Measurements from ENCODE around the gene NATD1.
"Not testable (repeated sequence)": the region's sequence is repeated elsewhere in the genome, so short reads cannot be mapped to it uniquely, and the experiment has no call there.

Gene NATD1

GRCh38 chr17:21232033-21232749 is 21.0 kb downstream of the NATD1 start:
- Histone ChIP-seq H3K36me3 (ENCODE audit: control insufficient read depth in 1 of 2, insufficient read depth in 2 of 2, low read length in 2 of 2) (no peaks in the 10 kb centered on the region), H3K4me1 (ENCODE audit: control insufficient read depth in 1 of 2, insufficient read depth in 2 of 2, low read length in 2 of 2) (no peaks in the 10 kb centered on the region), H3K27ac (ENCODE audit: low read depth, low read length) (no peak overlapping the region), H3K27me3 (ENCODE audit: control insufficient read depth in 1 of 2, insufficient read depth in 2 of 2, low read length in 2 of 2) (no peaks in the 10 kb centered on the region), H3K9me3 (ENCODE audit: control insufficient read depth in 1 of 2, low read length in 2 of 2) (peaks cover 3 to 5% of the 10 kb centered on the region in 2 donors), H3K9ac (ENCODE audit: low read depth in 1 of 2, low read length in 2 of 2) (no peak overlapping the region), H3K4me3 (ENCODE audit: low read depth in 1 of 2, low read length in 2 of 2) (no peak overlapping the region)

GRCh38 chr17:21231533-21231932 is 21.7 kb downstream of the NATD1 start:
- peaks cover 3 to 5% of the 10 kb centered on the region in 2 donors for H3K9me3 ChIP-seq (ENCODE audit: control insufficient read depth in 1 of 2, low read length in 2 of 2)
- no peaks in the 10 kb centered on the region for H3K4me1 ChIP-seq (ENCODE audit: control insufficient read depth in 1 of 2, insufficient read depth in 2 of 2, low read length in 2 of 2)
- no peaks in the 10 kb centered on the region for H3K27me3 ChIP-seq (ENCODE audit: control insufficient read depth in 1 of 2, insufficient read depth in 2 of 2, low read length in 2 of 2)
- H3K36me3 ChIP-seq (ENCODE audit: control insufficient read depth in 1 of 2, insufficient read depth in 2 of 2, low read length in 2 of 2) = no peaks in the 10 kb centered on the region
- H3K4me3 ChIP-seq (ENCODE audit: low read depth in 1 of 2, low read length in 2 of 2) = no peak overlapping the region
- no peak overlapping the region for H3K27ac ChIP-seq (ENCODE audit: low read depth, low read length)
- no peak overlapping the region for H3K9ac ChIP-seq (ENCODE audit: low read depth in 1 of 2, low read length in 2 of 2)

- H3K27ac ChIP-seq (ENCODE audit: low read depth, low read length) = no peak overlapping the region
- H3K36me3 ChIP-seq (ENCODE audit: control insufficient read depth in 1 of 2, insufficient read depth in 2 of 2, low read length in 2 of 2) = no peaks in the 10 kb centered on the region
- H3K4me1 ChIP-seq (ENCODE audit: control insufficient read depth in 1 of 2, insufficient read depth in 2 of 2, low read length in 2 of 2) = no peaks in the 10 kb centered on the region
- peaks cover 3 to 5% of the 10 kb centered on the region in 2 donors for H3K9me3 ChIP-seq (ENCODE audit: control insufficient read depth in 1 of 2, low read length in 2 of 2)
- no peaks in the 10 kb centered on the region for H3K27me3 ChIP-seq (ENCODE audit: control insufficient read depth in 1 of 2, insufficient read depth in 2 of 2, low read length in 2 of 2)
- H3K9ac ChIP-seq (ENCODE audit: low read depth in 1 of 2, low read length in 2 of 2) = no peak overlapping the region
- H3K4me3 ChIP-seq (ENCODE audit: low read depth in 1 of 2, low read length in 2 of 2) = no peak overlapping the region
Measured at GRCh38 chr17:21228845-21229244, 24.4 kb downstream of the NATD1 start.

GRCh38 chr17:21228111-21228510 is 25.1 kb downstream of the NATD1 start:
- peaks cover 3 to 5% of the 10 kb centered on the region in 2 donors for H3K9me3 ChIP-seq (ENCODE audit: control insufficient read depth in 1 of 2, low read length in 2 of 2)
- H3K9ac ChIP-seq (ENCODE audit: low read depth in 1 of 2, low read length in 2 of 2) = no peak overlapping the region
- H3K4me1 ChIP-seq (ENCODE audit: control insufficient read depth in 1 of 2, insufficient read depth in 2 of 2, low read length in 2 of 2) = no peaks in the 10 kb centered on the region
- H3K36me3 ChIP-seq (ENCODE audit: control insufficient read depth in 1 of 2, insufficient read depth in 2 of 2, low read length in 2 of 2) = no peaks in the 10 kb centered on the region
- H3K27me3 ChIP-seq (ENCODE audit: control insufficient read depth in 1 of 2, insufficient read depth in 2 of 2, low read length in 2 of 2) = no peaks in the 10 kb centered on the region
- no peak overlapping the region for H3K27ac ChIP-seq (ENCODE audit: low read depth, low read length)
- H3K4me3 ChIP-seq (ENCODE audit: low read depth in 1 of 2, low read length in 2 of 2) = no peak overlapping the region

- H3K27me3 ChIP-seq (ENCODE audit: control insufficient read depth in 1 of 2, insufficient read depth in 2 of 2, low read length in 2 of 2); H3K4me3 ChIP-seq (ENCODE audit: low read depth in 1 of 2, low read length in 2 of 2); H3K9me3 ChIP-seq (ENCODE audit: control insufficient read depth in 1 of 2, low read length in 2 of 2); H3K36me3 ChIP-seq (ENCODE audit: control insufficient read depth in 1 of 2, insufficient read depth in 2 of 2, low read length in 2 of 2); H3K9ac ChIP-seq (ENCODE audit: low read depth in 1 of 2, low read length in 2 of 2); H3K27ac ChIP-seq (ENCODE audit: low read depth, low read length); H3K4me1 ChIP-seq (ENCODE audit: control insufficient read depth in 1 of 2, insufficient read depth in 2 of 2, low read length in 2 of 2): not testable (repeated sequence)
Measured at GRCh38 chr17:21227277-21227676, 25.9 kb downstream of the NATD1 start.

GRCh38 chr17:21223086-21223485 is 30.1 kb downstream of the NATD1 start:
- Histone ChIP-seq H3K9ac (ENCODE audit: low read depth in 1 of 2, low read length in 2 of 2) (no peak overlapping the region), H3K4me1 (ENCODE audit: control insufficient read depth in 1 of 2, insufficient read depth in 2 of 2, low read length in 2 of 2) (no peaks in the 10 kb centered on the region), H3K27ac (ENCODE audit: low read depth, low read length) (no peak overlapping the region), H3K4me3 (ENCODE audit: low read depth in 1 of 2, low read length in 2 of 2) (no peak overlapping the region), H3K27me3 (ENCODE audit: control insufficient read depth in 1 of 2, insufficient read depth in 2 of 2, low read length in 2 of 2) (no peaks in the 10 kb centered on the region), H3K36me3 (ENCODE audit: control insufficient read depth in 1 of 2, insufficient read depth in 2 of 2, low read length in 2 of 2) (peaks cover 0 to 12% of the 10 kb centered on the region in 2 donors), H3K9me3 (ENCODE audit: control insufficient read depth in 1 of 2, low read length in 2 of 2) (no peaks in the 10 kb centered on the region)

- Histone ChIP-seq H3K27ac (ENCODE audit: low read depth, low read length) (no peak overlapping the region), H3K4me3 (ENCODE audit: low read depth in 1 of 2, low read length in 2 of 2) (no peak overlapping the region), H3K27me3 (ENCODE audit: control insufficient read depth in 1 of 2, insufficient read depth in 2 of 2, low read length in 2 of 2) (no peaks in the 10 kb centered on the region), H3K9ac (ENCODE audit: low read depth in 1 of 2, low read length in 2 of 2) (no peak overlapping the region), H3K9me3 (ENCODE audit: control insufficient read depth in 1 of 2, low read length in 2 of 2) (no peaks in the 10 kb centered on the region), H3K4me1 (ENCODE audit: control insufficient read depth in 1 of 2, insufficient read depth in 2 of 2, low read length in 2 of 2) (peaks cover 6 to 8% of the 10 kb centered on the region in 2 donors), H3K36me3 (ENCODE audit: control insufficient read depth in 1 of 2, insufficient read depth in 2 of 2, low read length in 2 of 2) (peaks cover 0 to 12% of the 10 kb centered on the region in 2 donors)
Measured at GRCh38 chr17:21218831-21219380, 34.3 kb downstream of the NATD1 start.

- peaks cover 9 to 11% of the 10 kb centered on the region in 2 donors for H3K4me1 ChIP-seq (ENCODE audit: control insufficient read depth in 1 of 2, insufficient read depth in 2 of 2, low read length in 2 of 2)
- H3K9ac ChIP-seq (ENCODE audit: low read depth in 1 of 2, low read length in 2 of 2) = no peak overlapping the region
- H3K27me3 ChIP-seq (ENCODE audit: control insufficient read depth in 1 of 2, insufficient read depth in 2 of 2, low read length in 2 of 2) = no peaks in the 10 kb centered on the region
- H3K9me3 ChIP-seq (ENCODE audit: control insufficient read depth in 1 of 2, low read length in 2 of 2) = no peaks in the 10 kb centered on the region
- H3K4me3 ChIP-seq (ENCODE audit: low read depth in 1 of 2, low read length in 2 of 2) = no peak overlapping the region
- peaks cover 0 to 12% of the 10 kb centered on the region in 2 donors for H3K36me3 ChIP-seq (ENCODE audit: control insufficient read depth in 1 of 2, insufficient read depth in 2 of 2, low read length in 2 of 2)
- no peak overlapping the region for H3K27ac ChIP-seq (ENCODE audit: low read depth, low read length)
Measured at GRCh38 chr17:21218101-21218500, 35.1 kb downstream of the NATD1 start.

- H3K9me3 ChIP-seq (ENCODE audit: control insufficient read depth in 1 of 2, low read length in 2 of 2) = no peaks in the 10 kb centered on the region
- no peak overlapping the region for H3K4me3 ChIP-seq (ENCODE audit: low read depth in 1 of 2, low read length in 2 of 2)
- H3K27me3 ChIP-seq (ENCODE audit: control insufficient read depth in 1 of 2, insufficient read depth in 2 of 2, low read length in 2 of 2) = no peaks in the 10 kb centered on the region
- H3K4me1 ChIP-seq (ENCODE audit: control insufficient read depth in 1 of 2, insufficient read depth in 2 of 2, low read length in 2 of 2) = peaks cover 17 to 19% of the 10 kb centered on the region in 2 donors
- H3K36me3 ChIP-seq (ENCODE audit: control insufficient read depth in 1 of 2, insufficient read depth in 2 of 2, low read length in 2 of 2) = peaks cover 0 to 6% of the 10 kb centered on the region in 2 donors
- no peak overlapping the region for H3K27ac ChIP-seq (ENCODE audit: low read depth, low read length)
- H3K9ac ChIP-seq (ENCODE audit: low read depth in 1 of 2, low read length in 2 of 2) = no peak overlapping the region
Measured at GRCh38 chr17:21217346-21217745, 35.9 kb downstream of the NATD1 start.

- H3K9me3 ChIP-seq (ENCODE audit: control insufficient read depth in 1 of 2, low read length in 2 of 2) = no peaks in the 10 kb centered on the region
- peaks cover 31 to 33% of the 10 kb centered on the region in 2 donors for H3K4me1 ChIP-seq (ENCODE audit: control insufficient read depth in 1 of 2, insufficient read depth in 2 of 2, low read length in 2 of 2)
- H3K27ac ChIP-seq (ENCODE audit: low read depth, low read length) = no peak overlapping the region
- no peak overlapping the region for H3K9ac ChIP-seq (ENCODE audit: low read depth in 1 of 2, low read length in 2 of 2)
- no peaks in the 10 kb centered on the region for H3K27me3 ChIP-seq (ENCODE audit: control insufficient read depth in 1 of 2, insufficient read depth in 2 of 2, low read length in 2 of 2)
- H3K4me3 ChIP-seq (ENCODE audit: low read depth in 1 of 2, low read length in 2 of 2) = no peak overlapping the region
- peaks cover 0 to 4% of the 10 kb centered on the region in 2 donors for H3K36me3 ChIP-seq (ENCODE audit: control insufficient read depth in 1 of 2, insufficient read depth in 2 of 2, low read length in 2 of 2)
Measured at GRCh38 chr17:21215935-21216334, 37.3 kb downstream of the NATD1 start.
